ENCODE results near the gene MACROD2. TPM values are rescaled to one million over a fixed set of nuclear protein-coding genes. Genes with fewer than 3 reads are reported as not detected.
"Not testable (repeated sequence)": the region's sequence is repeated elsewhere in the genome, so short reads cannot be mapped to it uniquely, and the experiment has no call there.

MACROD2 gene
- polyA plus RNA-seq, 5 donors: 5.3 to 8.3 (median 8.1) TPM

DNA sequence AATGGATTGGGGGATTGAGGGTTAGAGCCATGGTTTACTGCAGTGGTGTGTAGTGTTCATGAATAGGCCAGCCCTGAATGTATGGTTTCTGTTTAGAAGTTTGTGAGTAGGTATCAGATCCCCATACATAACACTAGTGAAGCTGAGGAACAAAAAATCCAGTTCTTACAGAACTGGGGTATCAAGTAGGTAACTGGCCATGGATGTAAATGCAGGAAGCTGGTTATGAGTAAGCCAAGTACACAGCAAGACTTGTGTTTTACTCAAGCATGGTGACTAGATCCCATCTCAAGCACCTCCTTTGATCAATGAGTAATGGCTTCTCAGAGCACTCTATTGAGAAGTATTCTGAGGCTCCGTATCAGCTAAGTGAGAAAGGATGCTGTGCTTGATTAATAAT is 955.8 kb downstream of the MACROD2 start:
- no peak for DNase-seq

DNA sequence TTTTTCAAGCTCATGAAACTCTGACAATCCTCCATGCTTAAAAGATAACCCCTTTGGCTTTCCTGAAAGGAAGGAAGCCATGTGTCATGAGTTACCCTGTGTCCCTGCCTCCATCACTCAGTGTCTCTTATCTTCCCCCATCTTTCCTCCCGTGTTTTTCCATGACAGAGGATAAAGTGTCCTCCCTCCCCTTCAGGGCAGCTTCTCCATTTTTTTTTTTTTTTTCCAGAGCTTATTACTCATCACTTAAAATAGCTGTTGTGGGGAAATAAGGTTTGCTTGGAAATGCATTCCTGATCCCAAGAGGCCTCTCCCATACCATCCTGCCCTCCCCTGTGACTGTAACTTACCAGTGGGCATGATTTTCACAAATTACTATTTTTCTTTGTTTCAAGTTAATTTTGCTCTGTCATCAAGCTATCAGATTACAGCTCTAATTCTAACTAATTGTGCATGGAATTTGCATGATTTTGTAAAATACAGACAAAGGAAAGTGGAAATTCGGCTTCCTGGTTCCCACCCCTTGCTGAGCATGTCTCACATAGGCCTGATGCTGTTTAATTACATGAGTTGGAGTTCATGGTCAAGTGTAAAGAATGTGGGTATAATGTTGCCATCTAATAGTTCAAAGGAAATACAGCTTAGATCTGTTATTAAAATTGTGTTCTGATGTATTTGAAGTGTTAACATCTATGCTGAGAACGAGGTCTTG is 956.5 kb downstream of the MACROD2 start:
- DNase-seq: no peak

DNA sequence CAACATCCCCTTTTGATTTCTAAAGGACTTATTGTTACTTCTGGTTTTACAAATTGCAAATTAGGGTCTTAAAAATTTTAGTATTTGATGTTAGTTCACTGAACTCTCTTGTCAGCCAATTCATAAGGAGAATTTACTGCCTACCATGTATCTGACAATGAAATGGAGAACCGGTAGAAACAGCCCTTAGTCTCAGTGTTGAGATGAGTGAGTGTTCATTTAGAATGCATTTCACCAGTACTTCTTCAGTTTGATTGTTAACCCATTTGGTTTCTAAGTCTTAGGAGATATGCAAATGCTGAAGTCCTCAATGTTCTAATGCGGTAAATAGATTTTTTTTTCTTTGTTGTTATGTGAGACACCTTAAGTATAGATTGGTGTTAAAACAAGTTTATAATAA is 958.4 kb downstream of the MACROD2 start:
- no peak for DNase-seq

DNA sequence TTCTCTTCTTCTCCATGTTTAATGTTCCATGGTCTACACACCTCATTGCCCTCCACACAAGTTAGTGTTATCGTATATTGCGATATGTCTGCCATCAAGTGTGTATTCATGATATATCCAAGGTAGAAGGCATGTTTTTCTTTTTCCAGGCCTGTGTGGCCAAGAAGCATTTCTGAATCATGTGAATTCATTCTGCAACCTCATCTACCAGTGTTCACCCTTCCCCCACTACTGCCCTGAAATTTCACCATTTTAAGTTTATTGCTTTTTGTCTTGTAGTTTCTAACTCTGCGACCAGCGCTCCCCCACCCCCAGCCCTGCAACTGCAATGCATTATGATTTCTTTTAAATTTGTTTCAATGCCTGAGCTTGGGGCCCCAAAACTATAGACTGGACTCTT is 960.1 kb downstream of the MACROD2 start:
- no peak for DNase-seq

DNA sequence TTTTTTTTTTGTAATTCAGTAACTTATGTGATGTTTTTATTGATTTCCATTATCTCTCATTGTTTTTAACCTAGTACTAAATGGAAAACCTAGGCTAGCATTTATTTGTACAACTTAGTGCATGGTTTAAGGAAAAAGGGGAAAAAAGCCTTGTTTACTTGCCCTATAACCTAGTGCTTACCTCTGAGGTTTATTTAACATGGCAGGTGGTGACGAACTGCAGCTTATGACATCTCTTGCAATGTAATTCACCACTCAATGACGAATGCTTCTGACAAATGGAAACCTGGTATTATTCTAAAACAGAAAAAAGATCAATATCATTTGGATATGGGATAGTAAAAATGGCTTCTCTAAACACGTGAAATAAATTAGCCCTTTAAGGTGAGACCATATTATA is 960.7 kb downstream of the MACROD2 start:
- no peak for DNase-seq

DNA sequence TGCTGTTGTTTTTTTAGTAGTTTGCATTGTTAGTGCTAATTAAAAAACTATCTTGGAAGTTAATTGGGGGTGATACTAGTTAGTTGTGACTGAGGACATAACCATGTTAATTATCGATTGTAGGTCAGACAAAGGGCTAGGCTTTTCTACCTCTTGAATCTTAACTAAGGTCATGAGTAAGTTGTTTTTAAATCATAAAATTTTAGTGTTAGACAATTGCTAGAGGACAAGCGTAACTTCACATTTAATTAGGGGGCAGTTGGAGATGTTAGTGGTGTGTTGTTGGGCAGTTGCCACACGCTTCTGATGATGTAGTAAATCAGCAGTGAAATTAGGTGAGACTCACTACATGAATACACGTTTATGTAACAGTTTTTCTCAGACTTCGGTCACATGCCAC is 961.2 kb downstream of the MACROD2 start:
- DNase-seq: no peak

DNA sequence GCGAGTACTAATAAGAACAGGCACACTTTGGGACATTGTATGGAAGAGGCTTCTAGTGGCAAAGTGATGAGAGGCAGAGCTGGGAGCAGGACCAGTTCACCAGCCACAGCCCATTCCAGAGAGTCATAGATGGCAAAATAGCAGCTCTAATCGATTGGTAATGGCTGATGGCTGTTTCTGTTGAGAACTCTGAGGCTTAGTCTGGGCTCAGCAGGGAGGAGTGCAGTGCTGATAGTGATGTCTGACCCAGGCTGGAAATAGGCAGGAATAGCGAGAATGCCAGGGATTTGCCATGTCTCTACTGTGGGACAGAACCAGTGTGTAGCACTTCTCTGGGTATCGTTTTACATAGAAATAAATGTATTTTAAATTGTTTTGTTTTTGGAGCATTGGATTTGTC is 962.1 kb downstream of the MACROD2 start:
- no peak for DNase-seq

DNA sequence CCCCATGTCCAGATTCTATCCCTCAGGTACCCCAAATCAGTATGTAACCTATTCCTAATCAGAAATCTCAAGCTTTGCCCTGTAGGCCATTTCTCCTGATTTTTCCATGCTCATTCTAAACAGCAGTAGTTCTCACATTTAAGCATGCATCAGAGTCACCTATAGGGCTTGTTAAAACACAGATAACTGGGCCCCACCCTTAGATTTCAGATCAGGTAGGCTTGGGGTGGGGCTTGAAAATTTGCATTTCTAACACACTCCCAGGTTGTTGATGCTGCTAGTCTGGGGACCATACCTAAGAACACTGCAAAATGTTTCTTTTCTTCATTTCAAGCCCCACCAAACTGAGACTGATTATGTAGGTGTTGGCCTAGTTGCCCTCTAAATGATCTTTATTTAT is 963.3 kb downstream of the MACROD2 start:
- no peak for DNase-seq

DNA sequence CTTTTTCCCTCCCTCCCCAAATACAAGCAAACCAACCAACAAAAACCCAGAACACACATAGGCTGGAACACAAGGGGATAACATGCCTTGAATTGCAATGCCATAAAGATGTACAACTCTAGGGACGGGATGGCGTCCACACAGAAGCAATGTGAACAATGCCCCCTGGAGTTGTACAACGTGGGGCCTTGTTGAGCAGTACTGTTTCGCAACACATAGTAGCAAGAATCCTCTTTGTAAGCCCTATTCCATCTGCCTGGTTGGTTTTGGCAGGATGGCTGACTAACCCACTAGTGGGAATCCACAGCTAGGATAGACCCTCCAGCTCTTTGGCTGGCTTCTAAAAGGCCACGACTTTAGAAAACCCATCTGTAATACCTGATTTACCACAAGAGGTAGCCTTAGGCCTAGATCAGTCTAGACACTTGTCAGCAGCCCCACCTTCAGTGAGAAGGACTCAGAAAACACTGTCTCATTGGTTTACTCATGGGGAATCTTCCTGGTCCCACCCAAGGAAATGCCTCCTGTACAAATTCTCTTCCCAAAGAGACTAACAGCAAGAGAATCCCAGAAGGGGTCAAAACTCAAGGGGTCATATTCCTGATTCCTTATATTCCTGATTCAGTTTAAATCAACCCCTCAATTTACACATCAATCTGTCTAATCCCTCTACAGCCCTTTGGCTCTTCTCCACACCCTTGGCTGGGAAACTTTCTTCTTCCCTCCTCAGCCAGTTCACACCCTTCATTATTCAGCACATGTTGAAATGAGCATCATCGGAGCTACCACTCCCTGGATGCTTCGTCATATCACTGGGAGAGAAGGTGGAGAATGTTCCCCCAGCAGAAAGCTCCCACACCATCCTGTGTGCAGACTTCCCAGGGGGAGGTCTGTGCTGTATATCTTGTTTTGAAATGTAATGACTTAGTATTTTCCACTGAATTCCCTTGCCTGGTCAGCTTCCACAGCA is 964.5 kb downstream of the MACROD2 start:
- no peak for DNase-seq

DNA sequence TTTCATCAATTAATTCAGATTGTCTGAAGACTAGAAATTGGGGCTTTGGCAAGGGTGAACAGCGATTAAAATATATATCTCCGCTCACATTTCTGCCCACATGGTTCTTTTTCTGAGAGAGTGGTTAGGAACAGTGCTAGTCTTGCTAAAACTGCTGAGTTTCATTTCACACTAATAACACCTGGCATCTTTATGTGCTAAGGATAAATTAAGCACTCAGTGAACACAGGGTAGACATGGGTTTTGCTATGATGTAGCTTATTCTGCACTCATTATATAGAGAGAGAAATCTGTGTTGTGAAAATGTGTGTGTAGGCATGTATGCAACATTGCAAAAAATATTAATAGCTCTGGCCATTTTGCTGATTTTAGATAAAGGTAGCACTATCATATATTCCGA is 965.5 kb downstream of the MACROD2 start:
- no peak for DNase-seq

DNA sequence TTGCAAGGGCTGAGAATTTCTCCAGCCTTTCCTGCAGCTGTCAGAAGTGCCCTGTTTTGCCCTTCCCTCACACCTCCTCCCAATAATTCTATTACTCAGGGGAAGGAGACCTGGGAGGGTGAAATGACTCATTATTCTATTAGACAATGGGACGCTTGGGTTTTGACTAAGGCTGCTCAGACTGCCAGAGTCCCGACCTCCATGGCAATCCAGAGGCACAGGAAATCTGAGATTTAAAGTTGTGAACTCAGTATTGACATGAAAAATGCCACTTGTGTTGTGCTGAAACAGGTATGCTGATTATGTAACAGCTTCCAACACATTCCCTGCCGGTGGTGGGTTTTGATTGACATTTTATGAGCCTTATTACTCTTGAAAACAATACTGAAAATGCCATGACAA is 967.9 kb downstream of the MACROD2 start:
- no peak for DNase-seq

DNA sequence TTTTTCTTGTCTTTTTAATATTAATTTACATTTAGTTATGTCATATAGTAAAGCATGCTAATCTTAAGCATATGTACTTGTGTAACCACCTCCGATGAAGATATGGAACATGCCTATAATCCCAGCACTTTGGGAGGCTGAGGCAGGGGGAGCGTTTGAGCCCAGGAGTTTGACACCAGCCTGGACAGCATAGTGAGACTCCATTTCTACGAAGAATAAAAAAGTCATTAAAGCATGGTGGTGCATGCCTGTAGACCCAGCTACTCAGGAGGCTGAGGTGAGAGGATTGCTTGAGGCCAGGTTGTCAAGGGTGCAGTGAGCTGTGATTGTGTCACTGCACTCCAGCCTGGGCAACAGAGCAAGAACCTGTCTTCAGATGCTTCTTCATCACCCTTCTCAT is 970.9 kb downstream of the MACROD2 start:
- DNase-seq: no peak

DNA sequence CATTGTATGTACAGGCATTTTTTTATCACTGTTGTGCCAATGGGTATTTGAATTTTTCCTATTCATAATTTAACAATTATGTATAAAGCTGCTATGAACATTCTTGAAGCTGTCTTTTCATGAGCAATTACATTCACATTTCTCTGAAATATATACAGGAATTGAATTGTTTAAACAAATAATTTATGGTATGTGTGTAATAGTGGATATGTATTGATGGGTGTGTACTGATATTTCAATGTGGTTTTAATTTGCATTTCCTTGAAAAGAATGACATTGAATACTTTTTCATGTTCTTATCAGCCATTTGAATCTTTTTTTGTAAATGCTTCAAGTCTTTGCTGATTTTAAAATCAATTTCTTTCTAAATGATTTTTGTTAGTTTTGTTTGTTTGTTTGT is 971.5 kb downstream of the MACROD2 start:
- DNase-seq: no peak

DNA sequence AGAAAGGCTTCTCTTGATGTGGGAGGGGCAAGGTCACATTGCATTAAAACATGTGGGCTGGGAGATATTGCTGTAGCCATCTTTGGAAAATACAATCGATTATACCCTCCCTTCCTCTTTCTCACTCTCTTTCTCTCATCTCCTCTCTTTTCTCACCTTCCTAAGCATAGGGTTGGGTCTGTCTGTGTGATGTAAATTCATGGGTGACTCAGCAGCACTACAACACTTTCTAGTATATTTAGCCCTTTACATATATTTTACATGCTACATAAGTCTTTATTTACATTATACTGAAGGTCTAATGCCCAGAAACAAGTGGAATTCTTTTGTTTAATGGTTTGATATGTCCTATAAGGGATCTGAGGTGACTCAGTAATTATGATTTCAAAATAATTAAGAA is 976.9 kb downstream of the MACROD2 start:
- no peak for DNase-seq

DNA sequence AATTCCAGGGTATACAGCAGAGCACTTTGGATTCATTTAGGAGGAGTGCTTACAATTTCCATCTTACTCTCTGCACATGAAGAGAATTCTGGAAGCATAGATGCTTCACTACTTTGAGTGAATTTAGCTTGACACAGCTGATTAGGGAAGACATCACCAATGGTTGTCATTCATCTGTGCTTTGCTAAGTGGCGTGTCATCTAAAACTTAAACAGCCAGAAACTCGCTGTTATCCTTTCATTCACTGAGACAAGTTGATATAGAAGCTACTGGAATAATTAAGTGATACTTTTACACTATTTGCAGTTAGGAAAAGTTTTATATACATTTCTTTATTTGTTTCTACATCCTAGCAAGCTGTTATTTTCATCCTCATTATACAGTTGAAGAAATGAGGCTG is 977.4 kb downstream of the MACROD2 start:
- no peak for DNase-seq

DNA sequence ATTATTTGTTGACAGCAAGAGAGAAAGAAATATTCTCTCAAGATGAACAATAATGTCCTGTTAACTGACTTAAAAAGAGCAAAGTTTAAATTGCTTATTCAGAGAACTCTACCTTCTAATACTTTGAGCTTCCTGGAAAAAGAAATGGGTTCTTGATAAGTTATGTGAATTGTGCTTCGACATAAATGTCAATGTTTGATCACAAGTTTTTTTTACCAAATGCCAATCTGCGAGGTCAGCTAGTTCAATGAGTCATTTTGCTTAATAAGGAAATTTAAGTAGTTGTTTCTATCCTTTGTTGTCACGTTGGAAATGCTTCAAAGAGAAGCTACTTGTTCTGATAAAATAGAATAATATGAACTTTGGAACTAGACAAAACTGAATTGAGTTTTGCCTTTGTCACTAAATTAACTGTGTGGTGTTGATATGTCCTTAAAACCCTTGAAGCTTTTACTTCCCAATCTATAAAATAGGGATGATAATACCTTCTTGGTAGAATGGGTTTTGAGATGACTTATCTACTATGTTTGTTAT is 984.2 kb downstream of the MACROD2 start:
- no peak for DNase-seq

DNA sequence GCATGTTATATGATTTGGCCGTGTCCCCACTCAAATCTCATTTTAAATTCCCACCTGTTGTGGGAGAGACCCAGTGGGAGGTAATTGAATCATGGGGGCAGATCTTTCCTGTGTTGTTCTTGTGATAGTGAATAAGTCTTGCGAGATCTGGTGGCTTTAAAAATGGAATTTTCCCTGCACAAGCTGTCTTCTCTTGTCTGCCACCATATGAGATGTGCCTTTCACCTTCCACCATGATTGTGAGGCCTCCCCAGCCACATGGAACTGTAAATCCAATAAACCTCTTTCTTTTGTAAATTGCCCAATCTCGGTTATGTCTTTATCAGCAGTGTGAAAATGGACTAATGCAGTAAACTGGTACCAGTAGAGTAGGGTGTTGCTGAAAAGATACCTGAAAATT is 986.2 kb downstream of the MACROD2 start:
- not testable (repeated sequence) for DNase-seq

DNA sequence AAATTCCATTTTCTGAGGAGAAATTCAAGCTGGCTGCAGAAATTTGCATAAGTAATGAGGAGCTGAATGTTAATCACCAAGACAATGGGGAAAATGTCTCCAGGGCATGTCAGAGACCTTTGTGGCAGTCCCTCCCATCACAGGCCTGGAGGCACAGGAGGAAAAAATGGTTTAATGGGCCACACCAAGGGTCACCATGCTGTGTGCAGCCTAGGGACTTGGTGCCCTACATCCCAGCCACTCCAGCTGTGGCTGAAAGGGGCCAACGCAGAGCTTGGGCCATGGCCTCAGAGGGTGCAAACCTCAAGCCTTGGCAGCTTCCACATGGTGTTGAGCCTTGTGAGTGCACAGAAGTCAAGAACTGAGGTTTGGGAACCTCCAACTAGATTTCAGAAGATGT is 987.0 kb downstream of the MACROD2 start:
- not testable (repeated sequence) for DNase-seq

DNA sequence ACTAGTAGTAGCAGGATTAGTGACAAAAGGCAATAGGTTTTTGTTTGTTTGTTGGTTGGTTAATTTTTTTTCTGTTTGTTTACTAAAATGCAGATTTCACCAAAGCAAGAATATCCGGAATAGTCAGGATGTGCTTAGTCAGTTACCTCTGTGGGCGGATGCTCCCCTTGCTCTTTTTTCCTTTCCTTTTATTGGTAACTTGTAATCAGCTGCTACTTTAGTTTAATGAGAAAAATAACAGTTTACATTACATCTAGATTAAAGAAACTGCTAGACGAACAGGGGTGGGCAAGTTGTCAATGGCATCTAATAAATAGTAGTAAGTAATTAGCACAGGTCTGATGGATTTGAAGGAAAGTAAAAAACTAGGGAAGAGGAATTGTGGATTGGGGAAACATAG is 989.0 kb downstream of the MACROD2 start:
- no peak for DNase-seq

DNA sequence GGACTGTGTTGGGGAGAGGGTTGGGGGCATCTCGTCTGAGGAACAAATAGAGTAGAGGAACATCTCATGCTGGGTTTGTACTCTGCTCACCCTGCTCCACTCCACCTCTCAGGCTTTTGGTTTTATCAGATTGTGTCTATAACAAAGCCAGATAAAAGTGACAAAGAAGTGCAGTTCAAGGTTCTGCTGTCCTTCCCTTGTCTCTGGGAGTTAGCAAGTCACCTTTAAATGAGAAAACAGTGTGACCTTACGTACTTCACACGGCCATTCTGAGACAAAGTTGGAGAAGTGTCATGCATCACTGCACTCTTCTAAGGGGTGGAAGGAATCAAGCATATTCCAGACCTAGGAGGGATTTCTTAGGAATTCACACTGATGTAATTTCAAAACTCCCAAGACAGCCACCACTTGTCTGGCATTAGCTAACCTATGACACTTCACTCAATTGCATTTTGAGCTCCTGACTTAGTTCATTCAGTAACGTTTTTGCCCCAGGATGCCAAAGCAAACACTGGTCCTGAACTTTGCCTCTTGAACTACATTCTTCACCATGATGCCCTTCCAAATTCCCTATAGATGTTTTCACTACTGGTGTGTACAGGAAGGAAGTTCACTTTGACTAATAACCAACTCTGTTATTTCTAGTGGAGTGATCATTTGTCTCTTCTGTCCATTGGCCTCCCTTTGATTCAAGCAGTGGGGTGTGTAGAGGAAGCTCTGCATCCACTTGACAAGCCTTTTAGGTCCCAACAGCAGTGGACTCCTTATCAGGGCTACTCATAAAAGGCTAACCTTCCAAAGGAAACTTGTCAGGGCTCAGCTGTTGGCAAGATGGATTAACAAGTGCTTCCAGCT is 989.7 kb downstream of the MACROD2 start:
- DNase-seq: no peak

DNA sequence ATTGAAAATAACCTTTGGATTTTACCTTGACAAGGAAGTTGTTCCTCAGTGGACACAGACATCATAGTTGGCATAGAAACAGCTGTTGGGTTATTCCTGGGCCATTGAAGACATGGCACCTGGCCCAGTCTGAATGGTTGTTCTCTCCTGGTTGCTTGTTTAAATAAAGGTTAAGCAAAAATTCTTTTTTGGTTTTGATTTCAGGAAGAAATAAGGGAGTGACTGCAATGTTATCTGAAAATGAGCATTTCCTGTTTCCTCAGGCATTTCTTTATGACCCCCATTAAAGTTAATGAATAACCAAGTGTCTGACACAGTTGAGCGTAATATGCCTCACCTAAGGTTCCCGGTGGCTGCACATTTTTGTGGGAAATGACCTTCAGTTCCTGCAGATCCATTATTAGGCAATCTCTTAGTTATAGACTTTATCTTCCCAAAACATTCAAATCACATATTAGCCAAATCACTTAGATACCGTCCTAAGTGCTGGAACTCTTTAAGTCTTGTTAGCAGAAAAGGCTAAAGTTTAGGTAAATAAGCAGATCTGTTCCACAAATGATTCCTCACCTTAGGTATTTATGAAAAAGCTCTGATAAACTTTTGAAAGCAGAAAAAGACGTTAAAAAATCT is 990.8 kb downstream of the MACROD2 start:
- DNase-seq: peak; percentile 57 to 70
